ENCODE data around the gene PLIN5. TPM values are rescaled to one million over a fixed set of nuclear protein-coding genes. Genes with fewer than 3 reads are reported as not detected.

Gene PLIN5
- polyA plus RNA-seq, 3 donors from 2014 or later, result not detected

DNA sequence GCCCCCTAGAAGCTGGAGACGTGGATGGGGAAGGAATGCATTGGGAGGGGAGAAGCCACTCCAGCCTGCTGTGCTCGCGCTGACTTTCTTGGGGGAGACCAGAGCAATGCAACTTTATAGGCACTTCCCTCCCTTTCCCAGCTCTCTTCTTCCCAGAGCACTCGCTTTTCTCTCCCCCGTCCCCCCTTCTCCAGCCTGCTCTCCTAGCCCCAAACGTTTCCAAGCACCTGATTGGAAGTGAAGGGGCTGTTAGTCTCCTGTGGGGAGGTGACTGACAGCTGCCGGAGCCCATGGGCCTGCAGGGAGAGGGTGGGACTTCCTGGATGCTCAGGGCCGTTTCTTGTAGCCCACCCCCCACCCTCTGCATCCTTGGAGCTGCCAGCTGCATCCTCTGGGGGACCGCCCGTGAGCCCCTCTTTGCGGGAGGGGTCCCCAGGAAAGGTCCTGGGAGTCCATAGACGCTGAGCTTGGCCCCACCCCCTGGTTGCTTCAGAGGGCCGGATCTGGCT, 60.5 kb downstream of the PLIN5 start:
- Mint-ChIP-seq H3K36me3 (peaks cover 0 to 4% (median 4%) of the 10 kb centered on the region in 3 donors), H3K9me3 (no peaks in the 10 kb centered on the region), H3K4me3 (peak overlapping the region; percentile 26 to 78 (median 64)), H3K4me1 (peaks cover 20 to 23% of the 10 kb centered on the region in 2 donors), H3K27me3 (ENCODE audit: low read depth in 3 of 3) (peaks cover 0 to 4% (median 2%) of the 10 kb centered on the region in 3 donors), H3K27ac (peak overlapping the region in 3 of 6 donors; percentile 40 to 62 (median 45))
- no peak for DNase-seq

DNA sequence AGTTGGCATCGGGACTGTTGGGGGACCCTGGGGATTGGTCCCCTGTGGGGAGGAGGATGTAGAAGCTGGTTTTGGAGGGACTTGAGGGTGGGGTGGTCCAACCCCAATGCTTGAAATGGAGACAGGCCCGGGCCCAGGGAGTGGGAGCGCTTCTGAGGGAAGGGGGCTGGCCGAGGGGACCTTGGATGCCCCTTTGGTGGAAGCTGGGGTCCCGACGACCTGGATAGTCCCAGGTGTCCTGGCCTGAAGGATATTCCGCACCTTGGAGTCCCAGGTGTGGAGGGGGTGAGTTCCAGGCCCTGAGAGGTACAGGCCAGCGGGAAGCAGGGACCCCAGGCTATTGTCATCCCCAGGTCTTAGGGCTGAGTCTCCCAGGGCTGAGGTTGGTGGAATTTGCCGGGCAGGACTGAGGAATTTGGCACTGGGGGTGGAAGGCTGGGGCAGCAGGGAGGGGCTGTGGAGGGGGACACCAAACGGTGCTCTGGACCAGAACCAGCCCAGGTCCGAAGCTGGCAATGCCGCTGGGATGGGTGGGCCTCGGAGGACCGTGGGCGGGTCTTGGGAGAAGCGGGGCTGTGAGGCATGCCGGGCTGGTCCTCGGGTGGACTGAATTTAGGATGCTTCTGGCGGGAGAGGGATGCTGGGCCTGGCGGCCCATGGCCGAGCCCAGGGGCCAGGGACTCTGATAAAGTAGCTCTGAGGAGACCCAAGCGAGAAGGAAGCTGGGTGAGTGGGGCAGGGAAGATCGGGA, 61.1 kb downstream of the PLIN5 start:
- Mint-ChIP-seq H3K36me3 (peaks cover 0 to 4% (median 4%) of the 10 kb centered on the region in 3 donors), H3K4me1 (peaks cover 20 to 23% of the 10 kb centered on the region in 2 donors), H3K27ac (peak overlapping the region in 3 of 6 donors; percentile 40 to 62 (median 45)), H3K9me3 (no peaks in the 10 kb centered on the region), H3K27me3 (ENCODE audit: low read depth in 3 of 3) (peaks cover 0 to 4% (median 2%) of the 10 kb centered on the region in 3 donors), H3K4me3 (peak overlapping the region; percentile 26 to 83 (median 69))
- no peak for DNase-seq

DNA sequence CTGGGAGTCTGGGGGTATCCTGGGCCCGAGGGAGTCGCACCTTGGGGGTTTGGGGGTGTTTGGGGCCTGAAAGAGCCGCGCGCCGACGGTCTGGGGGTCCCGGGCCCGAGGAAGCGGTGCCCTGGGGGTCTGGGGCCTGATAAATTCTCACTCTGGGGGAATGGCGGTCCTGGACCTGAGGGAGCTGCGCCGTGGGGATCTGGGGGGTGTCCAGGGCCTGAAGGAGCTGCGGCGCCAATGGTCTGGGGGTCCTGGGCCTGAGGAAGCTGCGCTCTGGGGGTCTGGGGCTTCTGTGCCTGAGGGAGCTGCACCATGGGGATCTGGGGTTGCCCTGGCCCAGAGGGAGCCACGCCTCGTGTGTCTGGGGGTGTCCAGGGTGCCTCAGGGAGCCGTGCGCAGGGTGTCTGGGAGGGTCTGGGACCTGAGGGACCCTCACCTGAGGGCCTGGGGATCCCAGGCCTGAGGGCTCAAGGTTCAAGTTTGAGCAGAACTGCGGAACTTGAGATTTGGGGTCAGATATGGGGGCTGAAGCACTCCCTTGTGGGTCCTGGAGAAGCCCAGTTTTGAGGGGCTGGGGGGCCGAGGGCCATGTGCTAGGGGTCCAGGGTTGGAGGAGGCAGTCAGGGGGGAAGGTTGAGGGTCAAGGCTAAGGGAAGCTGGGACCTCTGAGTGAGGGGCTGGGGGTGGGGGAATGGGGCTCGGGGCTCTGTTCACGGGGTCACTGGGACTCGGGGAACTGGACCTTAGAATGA, 61.8 kb downstream of the PLIN5 start:
- Mint-ChIP-seq H3K27me3 (ENCODE audit: low read depth in 3 of 3) (peaks cover 0 to 4% (median 2%) of the 10 kb centered on the region in 3 donors), H3K36me3 (peaks cover 0 to 4% (median 4%) of the 10 kb centered on the region in 3 donors), H3K9me3 (no peaks in the 10 kb centered on the region), H3K4me1 (peaks cover 20 to 23% of the 10 kb centered on the region in 2 donors), H3K4me3 (peak overlapping the region; percentile 68 to 83 (median 76)), H3K27ac (peak overlapping the region in 3 of 6 donors; percentile 10 to 76 (median 53))
- no peak for DNase-seq

Other genes with a start within 250 kb of the PLIN5 start
- 100 to 1,000 TPM in 1 of 3 donors, 10 to 100 TPM in 2; 85.3 to 116 (median 86.1) TPM for gene TMIGD2, start 232.8 kb downstream of the PLIN5 start, polyA plus RNA-seq
- 10 to 100 TPM; 10.1 to 23.8 (median 12.8) TPM for gene FSD1, start 230.6 kb downstream of the PLIN5 start, polyA plus RNA-seq
- gene STAP2, start 196.4 kb downstream of the PLIN5 start, polyA plus RNA-seq, result 1 to 10 TPM in 1 of 3 donors, under 1 TPM in 1, not detected in 1; 0.89 to 4.2 TPM
- gene MPND, start 191.7 kb downstream of the PLIN5 start, polyA plus RNA-seq, result 10 to 100 TPM in 2 of 3 donors, 1 to 10 TPM in 1; 9.0 to 13.4 (median 11.3) TPM
- 10 to 100 TPM; 13.8 to 24.6 (median 18.4) TPM for gene SH3GL1, start 134.7 kb downstream of the PLIN5 start, polyA plus RNA-seq
- gene CHAF1A, start 132.6 kb downstream of the PLIN5 start, polyA plus RNA-seq, result 1 to 10 TPM; 1.5 to 8.5 (median 2.9) TPM
- gene UBXN6, start 77.4 kb downstream of the PLIN5 start, polyA plus RNA-seq, result 1 to 10 TPM; 4.7 to 8.3 (median 6.3) TPM
- gene HDGFL2, start 62.9 kb downstream of the PLIN5 start, polyA plus RNA-seq, result 10 to 100 TPM in 2 of 3 donors, 1 to 10 TPM in 1; 7.3 to 32.5 (median 16.1) TPM
- gene PLIN4, start 16.7 kb downstream of the PLIN5 start, polyA plus RNA-seq, result under 1 TPM in 2 of 3 donors, not detected in 1; 0.03 to 0.20 TPM
- not detected for gene LRG1, start 4.8 kb upstream of the PLIN5 start, polyA plus RNA-seq
- not detected for gene SEMA6B, start 24.5 kb upstream of the PLIN5 start, polyA plus RNA-seq
- gene TNFAIP8L1, start 104.3 kb upstream of the PLIN5 start, polyA plus RNA-seq, result 10 to 100 TPM in 1 of 3 donors, 1 to 10 TPM in 2; 2.4 to 14.1 (median 5.2) TPM
- 100 to 1,000 TPM; 207 to 245 (median 233) TPM for gene MYDGF, start 135.1 kb upstream of the PLIN5 start, polyA plus RNA-seq
- gene DPP9, start 188.6 kb upstream of the PLIN5 start, polyA plus RNA-seq, result 10 to 100 TPM; 17.8 to 81.6 (median 25.0) TPM

All from immature natural killer cell (primary cell).